Fibroblast of skin of left quadriceps (primary cell): ENCODE measurements around the gene CCZ1B.
"Not testable (repeated sequence)": the region's sequence is repeated elsewhere in the genome, so short reads cannot be mapped to it uniquely, and the experiment has no call there.

Source experiments
- DNase-seq, 2 experiments: peaks; one replicate each; pipeline ENCODE4 v3.0.0-alpha.2; 2013; ENCODE audit warnings: low read depth in 2 of 2

Gene CCZ1B

DNA sequence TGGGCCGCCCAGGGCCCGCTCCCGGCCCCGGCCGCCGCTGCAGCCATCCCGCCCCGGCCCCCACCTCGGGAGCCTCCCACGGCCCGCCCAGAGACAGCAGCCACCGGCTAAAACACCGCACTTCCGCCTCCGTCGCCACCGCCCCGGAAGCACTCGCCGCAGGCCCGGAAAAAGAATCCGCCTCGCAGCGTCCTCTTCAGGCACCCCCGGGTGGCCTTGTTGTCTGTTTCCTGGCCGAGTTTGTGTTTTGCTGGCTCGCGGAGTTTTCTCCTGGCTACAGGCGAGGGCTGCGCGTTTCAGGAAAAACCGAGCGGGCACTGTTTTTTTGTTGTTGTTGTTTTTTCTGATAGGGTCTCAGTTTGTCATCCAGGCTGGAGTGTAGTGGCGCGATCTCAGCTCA lies at the start of gene CCZ1B:
CCZ1B (minus strand) TSS at position 125 of the 400 bp plus-strand sequence; CDS start at position 47, 78 bp downstream.
- peak; percentile 24 to 29 for DNase-seq

DNA sequence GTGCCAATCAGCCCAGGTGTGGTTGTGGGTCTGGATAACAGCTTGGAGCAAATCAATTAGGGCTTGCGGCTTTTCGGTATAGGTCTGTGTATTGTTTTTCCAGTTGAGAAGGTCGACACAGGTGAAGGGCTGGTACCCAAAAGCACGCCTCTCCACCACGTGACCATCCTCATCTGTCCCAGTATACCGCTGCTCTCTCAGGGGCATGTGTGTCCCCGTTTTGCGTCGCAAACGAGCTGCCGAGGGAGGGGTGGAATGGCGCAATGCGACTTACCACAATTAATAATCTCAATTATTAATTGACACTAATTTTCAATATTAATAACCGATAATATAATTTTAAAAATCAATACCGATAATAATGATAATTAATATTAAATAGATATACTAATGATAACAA lies 48.9 kb upstream of the CCZ1B start:
- DNase-seq = not testable (repeated sequence)

DNA sequence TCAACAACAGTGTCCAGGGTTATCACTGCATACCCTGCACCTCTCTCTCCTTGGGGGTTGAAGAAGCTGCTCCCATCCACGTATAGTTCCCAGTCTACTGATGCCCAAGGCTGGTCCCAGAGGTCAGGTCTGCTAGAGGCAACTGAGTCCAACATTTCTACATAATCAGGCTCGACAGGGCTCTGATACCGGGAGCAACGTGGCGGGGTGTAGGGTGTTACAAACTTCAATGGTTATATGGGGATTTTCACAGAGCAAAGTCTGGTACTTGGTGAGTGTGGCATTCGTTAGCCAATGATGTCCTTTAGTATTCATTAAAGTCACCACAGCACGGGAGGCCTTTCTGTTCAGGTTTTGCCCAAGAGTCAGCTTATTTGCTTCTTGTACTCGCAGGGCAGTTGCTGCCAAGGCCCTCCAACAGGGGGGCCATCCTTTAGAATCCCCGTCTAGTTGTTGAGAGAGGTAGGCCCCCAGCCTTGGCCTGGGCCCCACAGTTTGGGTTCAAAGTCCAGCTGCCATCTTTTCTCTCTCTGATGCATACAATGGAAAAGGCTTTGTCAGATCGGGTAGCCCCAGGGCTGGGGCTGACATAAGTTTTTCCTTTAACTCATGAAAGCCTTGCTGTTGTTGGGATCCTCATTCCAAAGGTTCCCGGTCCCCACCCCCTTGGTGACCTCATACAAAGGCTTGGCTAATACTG lies 46.3 kb upstream of the CCZ1B start:
- DNase-seq = not testable (repeated sequence)

DNA sequence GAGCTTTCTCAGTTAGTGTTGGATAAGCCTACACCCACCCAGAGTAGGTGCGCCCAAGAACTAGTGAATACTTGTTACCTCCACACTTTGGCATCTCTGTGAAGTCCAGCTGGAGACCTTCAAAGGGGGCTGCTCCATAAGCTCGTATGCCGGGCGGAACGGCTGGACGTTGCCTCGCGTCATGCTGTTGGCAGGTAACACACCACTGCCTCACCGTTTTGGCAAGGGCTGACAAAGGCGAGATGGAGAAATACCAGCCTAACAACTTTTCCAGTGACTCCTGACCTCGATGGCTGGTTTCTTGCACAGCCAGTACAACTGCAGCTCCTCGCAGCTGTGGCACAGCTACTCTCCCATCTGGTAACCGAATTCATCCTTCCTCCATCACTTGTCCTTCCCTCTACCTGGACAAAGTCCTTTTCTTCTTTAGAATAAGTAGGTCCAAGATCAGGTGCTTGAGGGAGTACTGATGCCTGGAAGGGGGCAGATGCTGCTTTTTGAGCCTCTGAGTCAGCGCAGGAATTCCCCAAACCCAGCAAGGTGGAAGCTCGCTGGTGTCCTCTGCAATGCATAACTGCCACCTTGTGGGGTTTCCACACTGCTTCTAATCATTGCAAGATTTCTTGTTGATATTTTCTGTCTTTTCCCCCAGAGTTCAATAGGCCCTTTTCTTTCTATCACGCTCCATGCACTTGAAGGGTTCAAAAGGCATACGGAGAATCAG lies 45.5 kb upstream of the CCZ1B start:
- not testable (repeated sequence) for DNase-seq

DNA sequence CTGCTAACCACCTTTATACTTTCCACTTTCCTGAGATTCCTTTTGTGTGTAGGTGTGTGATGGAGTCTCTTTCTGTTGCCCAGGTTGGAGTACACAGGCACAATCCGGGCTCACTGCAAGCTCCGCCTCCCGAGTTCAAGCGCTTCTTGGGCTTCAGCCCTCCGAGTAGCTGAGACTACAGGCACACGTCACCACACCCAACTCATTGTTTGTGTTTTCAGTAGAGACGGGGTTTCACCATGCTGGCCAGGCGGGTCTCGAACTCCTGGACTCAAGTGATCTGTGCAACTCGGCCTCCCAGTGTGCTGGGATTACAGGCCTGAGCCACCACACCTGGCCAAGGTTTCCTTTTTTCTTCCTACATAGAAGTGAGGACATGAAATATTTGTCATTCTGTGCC lies 38.7 kb upstream of the CCZ1B start:
- DNase-seq = not testable (repeated sequence)

DNA sequence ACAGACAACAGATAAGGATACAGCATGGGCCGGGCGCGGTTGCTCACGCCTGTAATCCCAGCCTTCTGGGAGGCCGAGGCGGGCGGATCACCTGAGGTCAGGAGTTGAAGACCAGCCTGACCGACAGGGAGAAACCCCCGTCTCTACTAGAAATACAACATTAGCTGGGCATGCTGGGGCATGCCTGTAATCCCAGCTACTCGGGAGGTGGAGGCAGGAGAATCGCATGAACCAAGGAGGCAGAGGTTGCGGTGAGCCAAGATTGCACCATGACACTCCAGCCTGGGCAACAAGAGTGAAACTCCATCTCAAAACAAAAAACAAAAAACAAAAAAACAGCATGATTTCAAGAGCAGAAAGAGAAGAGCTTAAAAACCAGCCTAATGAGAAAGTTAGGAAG lies 38.1 kb upstream of the CCZ1B start:
- not testable (repeated sequence) for DNase-seq

DNA sequence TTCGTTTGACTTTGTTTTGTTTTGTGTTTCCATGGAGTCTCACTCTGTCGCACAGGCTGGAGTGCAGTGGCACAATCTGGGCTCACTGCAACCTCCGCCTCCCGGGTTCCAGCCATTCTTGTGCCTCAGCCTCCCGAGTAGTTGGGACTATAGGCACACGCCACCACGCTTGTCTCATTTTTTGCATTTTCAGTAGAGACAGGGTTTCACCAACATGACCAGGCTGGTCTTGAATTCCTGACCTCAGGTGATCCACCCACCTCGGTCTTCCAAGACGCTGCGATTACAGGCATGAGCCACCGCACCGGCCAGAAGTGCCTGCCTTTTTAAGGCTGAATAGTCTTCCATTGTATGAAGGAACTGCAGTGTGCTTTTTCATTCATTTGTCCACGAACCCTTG lies 36.8 kb upstream of the CCZ1B start:
- not testable (repeated sequence) for DNase-seq

DNA sequence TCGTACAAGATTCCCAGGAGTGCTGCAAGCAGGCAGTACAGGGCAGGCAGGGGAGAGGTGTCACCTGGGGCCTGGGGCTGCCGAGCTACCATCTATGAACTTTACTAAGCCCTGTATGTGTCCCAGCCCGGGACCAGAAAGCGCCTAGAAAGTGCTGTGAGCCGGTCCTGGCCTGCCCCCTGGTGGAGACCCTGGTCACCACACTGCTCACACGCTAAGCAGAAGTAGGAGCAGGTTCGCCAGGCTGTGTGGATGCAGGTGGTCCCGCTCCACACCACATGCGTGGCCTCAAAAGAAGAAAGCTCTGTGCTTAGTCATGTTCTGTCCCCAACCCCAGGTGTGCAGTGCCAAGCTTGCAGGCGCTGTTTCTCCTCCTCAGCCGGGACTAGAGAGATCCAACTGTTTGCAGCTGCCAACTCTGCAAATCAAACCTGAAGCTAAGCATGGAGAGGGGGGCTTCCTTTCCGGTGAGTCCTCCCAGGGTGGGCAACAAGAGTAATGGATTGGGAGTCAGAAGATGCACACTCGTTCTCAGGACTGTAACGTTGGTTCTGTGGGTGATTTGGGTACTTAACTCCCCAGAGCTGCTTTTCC lies 31.7 kb upstream of the CCZ1B start:
- peak in 1 of 2 experiments; percentile 2 for DNase-seq

DNA sequence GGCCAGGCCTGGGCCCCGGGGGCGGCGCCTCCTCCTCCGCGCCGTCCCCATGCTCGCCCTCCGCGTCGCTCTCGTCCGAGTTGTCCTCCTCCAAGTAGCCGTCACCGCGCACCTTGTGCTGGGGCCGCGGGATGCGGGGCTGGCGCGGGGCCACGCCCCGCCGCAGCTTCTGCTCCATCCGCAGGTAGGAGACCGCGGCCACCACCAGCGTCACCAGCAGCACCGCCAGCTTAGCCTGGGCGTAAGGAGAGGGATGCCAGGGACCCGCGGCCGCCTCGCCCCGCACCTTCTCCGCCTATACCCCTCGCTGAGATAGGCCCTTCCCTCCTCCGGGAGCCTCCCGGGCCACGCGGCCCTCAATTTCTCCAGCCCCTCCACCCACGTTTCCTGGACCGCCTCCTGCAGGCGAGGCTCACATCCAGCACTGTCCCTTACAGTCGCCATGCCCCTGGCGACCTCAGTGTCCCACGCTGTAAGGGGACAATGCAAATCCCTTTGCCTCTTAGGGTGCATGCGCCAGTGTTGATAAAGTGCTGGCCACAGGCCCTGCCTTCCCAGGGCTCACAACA lies 29.6 kb upstream of the CCZ1B start:
- DNase-seq = not testable (repeated sequence)

DNA sequence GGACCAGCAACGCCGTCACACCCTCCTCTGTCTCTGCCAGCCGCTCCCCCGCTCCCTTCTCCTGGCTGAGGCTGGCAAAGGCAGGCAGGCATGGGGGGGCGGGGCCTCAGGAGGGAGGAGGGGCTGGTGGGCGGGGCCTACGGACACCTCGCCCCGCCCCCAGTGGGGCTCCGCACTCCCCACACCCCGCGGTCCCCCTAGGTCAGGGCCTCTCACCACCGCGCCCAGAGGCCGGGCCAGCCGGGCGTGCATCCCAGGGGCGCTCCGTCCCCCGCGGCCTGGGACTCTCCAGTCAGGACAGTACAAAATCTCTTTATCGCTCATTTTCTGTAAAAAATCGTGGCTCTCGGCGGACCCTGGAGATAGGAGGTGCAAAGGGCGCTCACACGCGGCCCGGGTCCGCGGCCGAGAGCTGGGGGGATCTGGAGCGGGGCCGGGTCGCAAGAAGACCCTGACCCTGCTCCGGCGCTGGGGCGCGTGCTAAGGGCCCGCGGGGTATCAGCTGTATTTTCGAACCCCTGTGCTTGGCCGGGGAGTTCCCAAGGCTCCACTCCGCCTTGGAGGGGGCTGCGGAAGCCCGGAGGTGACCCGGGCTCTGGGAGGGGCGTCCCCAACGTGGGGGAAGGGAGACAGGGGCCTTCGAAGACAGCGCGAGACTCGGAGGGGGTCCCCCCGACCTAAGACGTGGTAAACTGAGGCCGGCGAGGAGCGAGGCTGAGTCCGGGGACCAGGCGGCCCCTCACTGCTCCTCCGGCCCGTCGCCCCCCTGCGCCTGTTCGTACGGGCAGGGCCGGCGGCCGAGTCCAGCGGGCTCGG lies 28.9 kb upstream of the CCZ1B start:
- DNase-seq = not testable (repeated sequence)

DNA sequence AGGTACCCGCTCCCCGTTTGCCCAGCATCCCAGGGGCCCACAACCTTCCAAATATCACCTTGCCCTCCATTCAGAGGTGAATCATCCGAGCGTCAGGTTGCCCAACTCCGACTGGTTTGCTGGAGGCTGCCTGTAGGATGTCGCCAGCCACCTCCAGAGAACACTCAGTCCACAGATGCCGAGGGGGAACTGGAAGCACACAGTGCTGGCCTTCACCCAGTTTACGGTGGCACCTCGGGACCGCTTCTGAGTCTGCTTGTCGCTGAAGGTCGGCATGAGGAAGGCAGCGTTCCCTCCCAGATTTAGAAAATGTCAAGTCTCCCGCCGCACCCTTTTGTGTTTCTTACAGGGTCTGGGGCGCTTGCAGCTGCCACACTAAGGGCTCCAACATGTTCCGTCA lies 27.6 kb upstream of the CCZ1B start:
- DNase-seq = not testable (repeated sequence)

DNA sequence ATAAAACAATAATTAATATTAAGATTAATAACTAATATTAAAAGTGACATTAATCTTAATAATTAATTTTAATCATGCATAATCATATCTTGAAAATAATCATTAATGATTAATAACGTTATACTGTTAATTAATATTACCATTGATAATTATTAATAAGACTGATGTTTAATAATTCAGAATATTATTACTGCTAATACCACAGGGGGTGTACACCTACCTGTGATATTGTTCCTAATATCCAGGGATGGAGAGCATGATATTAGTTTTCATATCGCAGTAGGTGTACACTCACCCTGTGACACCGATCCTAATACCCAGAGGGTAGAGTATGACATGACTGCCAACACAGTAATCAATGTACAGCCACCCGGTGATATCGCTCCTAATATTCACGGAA lies 23.1 kb upstream of the CCZ1B start:
- not testable (repeated sequence) for DNase-seq

DNA sequence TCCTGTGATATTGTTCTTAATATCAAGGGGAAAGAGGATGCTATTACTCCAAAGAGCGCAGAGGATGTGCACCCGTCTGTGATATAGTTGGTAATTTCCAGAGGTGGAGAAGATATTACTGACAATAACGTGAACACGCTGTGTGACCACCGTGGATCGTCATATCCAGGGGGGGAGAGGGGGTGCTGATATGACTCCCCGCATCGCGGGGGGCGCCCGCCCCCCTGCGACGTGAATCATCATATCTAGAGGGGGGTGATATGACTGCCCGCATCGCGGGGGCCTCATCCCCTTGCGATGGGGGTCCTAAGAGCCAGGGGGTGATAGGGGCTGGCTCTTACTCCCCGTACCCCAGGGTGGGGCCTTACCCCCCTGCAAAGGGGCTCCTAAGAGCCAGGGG lies 21.7 kb upstream of the CCZ1B start:
- DNase-seq = not testable (repeated sequence)

DNA sequence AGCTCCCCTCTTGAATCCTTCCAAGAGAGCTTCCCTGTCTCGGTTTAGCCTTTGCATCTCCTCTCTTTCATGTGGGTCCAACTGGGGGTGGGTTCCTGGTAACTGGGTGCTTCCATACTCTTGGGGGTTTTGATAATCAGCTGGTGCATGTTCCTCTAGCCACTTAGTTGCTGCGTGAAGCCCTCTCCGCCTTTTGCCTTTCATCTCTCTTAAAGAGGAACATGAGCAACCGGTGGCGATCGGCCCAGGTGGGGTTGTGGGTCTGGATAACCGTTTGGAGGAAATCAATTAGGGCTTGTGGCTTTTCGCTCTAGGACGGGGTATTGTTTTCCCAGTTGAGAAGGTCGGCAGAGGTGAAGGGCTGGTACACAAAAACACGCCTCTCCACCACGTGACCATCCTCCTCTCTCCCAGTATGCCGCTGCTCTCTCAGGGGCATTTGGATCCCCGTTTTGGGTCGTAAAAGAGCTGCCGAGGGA lies 19.9 kb upstream of the CCZ1B start:
- DNase-seq = not testable (repeated sequence)

DNA sequence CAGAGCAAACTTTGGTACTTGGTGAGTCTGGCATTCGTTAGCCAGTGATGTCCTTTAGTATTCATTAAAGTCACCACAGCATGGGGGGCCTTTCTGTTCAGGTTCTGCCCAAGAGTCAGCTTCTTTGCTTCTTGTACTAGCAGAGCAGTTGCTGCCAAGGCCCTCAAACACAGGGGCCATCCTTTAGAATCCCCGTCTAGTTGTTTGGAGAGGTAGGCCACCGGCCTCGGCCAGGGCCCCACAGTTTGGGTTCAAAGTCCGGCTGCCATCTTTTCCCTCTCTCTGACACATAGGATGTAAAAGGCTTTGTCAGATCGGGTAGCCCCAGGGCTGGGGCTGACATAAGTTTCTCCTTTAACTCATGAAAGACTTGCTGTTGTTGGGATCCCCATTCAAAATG lies 17.6 kb upstream of the CCZ1B start:
- not testable (repeated sequence) for DNase-seq

DNA sequence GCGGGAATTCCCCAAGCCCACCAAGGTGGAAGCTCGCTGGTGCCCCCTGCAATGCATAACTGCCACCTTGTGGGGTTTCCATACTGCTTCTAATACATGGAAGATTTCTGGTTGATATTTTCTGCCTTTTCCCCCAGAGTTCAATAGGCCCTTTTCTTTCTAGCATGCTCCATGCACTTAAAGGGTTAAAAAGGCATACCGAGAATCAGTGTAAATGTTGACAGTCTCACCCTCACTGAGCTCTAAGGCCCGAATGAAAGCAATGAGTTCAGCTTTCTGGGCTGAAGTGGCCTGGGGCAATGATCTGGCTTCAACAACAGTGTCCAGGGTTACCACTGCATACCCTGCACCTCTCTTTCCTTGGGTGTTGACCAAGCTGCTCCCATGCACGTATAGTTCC lies 17.0 kb upstream of the CCZ1B start:
- DNase-seq = not testable (repeated sequence)

DNA sequence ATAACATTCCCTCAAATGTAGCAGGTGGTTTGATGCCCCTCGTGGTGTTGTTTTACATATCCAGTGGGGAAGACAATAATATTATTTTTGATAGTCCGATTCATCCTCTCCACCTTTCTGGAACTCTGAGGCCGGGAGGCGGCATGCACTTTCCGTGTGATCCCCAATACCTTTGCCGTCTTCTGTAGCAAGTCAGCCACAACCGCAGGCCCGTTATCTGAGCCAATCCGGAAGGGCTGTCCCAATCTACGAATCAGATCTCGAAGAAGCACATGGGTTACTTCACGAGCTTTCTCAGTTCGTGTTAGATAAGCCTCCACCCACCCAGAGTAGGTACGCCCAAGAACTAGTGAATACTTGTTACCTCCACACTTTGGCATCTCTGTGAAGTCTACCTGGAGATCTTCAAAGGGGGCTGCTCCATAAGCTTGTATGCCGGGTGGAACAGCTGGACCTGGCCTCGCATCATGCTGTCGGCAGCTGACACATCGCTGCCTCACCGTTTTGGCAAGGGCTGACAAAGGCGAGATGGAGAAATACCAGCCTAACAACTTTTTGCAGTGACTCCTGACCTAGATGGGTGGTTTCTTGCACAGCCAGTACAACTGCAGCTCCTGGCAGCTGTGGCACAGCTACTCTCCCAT lies 16.3 kb upstream of the CCZ1B start:
- not testable (repeated sequence) for DNase-seq

DNA sequence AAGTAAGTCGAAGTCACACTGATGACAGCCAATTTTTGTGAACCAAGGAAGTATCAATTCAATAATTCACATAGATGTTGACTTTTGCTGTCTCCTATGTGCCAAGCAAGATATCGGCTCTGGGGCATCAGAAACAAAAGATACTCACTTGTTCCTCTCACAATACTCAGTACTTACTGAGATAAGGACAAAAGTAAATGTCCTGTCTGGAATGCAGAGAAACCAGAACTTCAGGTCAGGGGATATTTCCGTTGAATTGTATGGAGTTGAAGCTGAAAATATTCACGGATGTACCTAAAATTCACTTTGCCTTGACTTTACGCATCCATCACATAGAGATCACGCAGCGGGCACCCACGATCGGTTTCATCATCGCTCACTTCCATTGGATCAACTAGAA lies 11.0 kb upstream of the CCZ1B start:
- not testable (repeated sequence) for DNase-seq

DNA sequence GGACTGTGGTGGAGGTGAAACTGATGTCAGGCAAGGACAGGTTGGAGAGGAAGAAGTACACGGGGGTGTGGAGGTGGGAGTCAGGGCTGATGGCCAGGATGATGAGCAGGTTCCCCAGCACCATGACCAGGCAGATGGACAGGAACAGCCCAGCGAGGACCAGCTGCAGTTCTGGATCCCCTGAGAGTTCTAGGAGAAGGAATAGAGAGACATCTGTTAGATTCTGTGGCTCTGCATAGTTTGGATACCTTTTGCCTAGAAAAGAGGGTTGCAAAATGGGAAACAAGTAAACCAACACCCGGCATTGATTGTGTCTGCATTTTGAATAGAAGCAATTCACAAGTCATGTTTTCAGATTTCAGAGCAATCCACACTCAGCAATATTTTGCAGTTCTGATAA lies 9.4 kb upstream of the CCZ1B start:
- not testable (repeated sequence) for DNase-seq

DNA sequence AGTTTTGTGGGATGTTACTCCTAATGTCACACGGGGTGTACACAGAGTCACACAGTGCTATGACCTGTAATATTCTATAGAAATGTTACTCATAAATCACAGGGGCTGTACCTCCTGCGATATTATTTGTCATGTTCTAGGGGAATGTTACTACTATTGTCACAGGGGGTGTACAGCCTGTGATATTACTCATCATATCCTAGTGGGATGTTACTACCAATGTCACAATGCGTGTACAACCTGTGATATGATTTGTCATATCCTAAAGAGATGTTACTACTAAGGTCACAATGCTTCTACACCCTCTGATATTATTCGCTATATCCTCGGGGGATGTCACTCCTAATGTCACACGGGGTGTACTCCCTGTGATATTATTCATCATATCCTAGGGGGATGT lies 7.6 kb upstream of the CCZ1B start:
- no peak for DNase-seq
